Measurements from ENCODE around the gene NDFIP1. TPM values are rescaled to one million over a fixed set of nuclear protein-coding genes. Genes with fewer than 3 reads are reported as not detected.

The NDFIP1 gene
- total and polyA plus RNA-seq, 5 donors, result 51.6 to 74.5 (median 68.2) TPM

DNA sequence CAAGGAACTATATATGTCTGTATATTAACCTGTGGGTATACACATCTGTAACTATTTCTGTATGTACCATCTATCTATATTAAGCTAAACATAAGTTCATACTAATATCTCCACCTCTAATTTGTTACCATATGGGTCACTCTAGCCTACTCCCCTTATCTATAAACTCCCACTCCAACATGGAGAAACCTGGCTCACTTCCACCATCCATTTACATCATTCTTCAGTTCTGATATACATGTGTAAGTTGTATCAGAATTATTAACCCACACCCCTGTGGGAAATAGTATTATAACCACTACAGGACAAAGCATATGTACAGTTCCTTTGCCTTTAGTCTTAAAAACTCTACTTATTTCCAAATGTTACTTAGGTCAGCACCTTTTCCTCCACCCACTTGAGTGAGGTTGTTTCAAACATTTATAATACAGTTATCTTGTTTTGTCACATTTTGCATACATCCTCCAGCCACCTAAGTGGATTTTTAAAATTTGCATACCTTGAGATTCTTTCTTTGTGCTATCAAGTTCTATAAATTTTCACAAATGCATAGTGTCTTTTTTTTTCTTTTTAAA lies 10.6 kb downstream of the NDFIP1 start:
- Histone ChIP-seq H3K9me3 (ENCODE audit: control insufficient read depth, low read length) (no peaks in the 10 kb centered on the region), H3K4me3 (ENCODE audit: low read length) (no peak overlapping the region), H3K27me3 (ENCODE audit: control insufficient read depth, insufficient read depth) (no peaks in the 10 kb centered on the region), H3K27ac (ENCODE audit: low read length) (no peak overlapping the region), H3K4me1 (ENCODE audit: control insufficient read depth, insufficient read depth, low read length) (peaks cover 6% of the 10 kb centered on the region)
- DNase-seq (no peak), ATAC-seq (no peak)
- intact Hi-C loops (cut with DNase I), result no loop called here

DNA sequence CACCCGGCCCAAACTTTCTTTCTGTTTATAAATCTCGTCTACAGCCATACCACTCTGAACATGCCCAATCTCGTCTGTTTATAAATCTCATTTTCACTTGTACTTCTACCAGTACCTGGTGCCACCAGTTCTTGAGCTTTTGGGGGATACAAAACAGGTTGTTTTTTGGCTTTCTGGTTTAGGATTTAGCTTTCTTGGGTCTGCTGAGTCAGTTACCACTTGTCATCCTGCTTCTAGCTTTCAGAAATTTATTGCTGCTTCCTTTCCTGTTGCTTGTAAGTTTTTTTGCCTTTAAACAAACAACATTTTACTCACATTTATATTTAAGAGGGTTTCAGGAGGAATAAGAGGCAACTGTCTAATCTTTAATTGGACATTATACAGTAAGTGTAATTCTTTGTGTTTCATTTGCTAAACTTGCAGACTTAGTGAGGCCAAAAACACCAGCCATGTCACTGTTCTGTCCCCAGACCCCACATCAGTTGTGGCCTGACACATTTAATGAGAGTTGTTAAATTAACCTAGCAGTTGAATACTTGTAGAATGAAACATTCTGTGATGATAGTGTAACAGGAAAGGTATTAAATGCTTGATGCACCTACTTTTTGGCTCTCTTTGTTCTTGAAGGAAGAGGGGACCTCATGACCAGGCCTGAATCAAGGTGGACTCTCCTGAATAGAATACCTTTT lies 11.8 kb downstream of the NDFIP1 start:
- intact Hi-C loops (cut with DNase I), result no loop called here
- DNase-seq, result no peak

DNA sequence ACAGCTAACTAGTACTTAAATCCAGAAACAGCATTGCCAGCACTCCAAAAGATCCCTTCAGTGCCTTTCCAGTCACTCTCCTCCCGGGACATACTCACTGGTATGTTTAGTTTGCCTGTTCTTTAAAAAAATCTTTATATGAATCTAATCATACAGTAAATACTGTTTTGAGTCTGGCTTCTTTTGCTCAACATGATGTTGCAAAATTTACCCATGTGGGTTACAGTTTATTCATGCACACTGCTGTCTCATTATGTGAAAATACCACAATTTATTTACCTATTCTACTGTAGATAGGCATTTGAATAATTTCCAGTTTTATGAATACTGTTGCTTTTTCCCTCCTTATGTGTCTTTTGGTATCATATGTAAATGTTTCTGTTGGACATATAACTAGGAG lies 13.5 kb downstream of the NDFIP1 start:
- Histone ChIP-seq H3K27me3 (ENCODE audit: control insufficient read depth, insufficient read depth) (no peaks in the 10 kb centered on the region), H3K4me1 (ENCODE audit: control insufficient read depth, insufficient read depth, low read length) (peaks cover 6% of the 10 kb centered on the region), H3K9me3 (ENCODE audit: control insufficient read depth, low read length) (no peaks in the 10 kb centered on the region), H3K4me3 (ENCODE audit: low read length) (no peak overlapping the region), H3K27ac (ENCODE audit: low read length) (no peak overlapping the region)
- DNase-seq, result no peak
- WGBS, result 40% methylated on average over 1 of the region's 1 CpG
- intact Hi-C loops (cut with DNase I), result no loop called here
- ATAC-seq, result no peak

More for the DNA sequence above, 11.8 kb downstream of the NDFIP1 start:
- H3K27ac ChIP-seq (ENCODE audit: low read length), result no peak overlapping the region
- 79% methylated on average over 3 of the region's 3 CpGs for WGBS
- no peak for ATAC-seq
- H3K9me3 ChIP-seq (ENCODE audit: control insufficient read depth, low read length), result no peaks in the 10 kb centered on the region
- H3K4me1 ChIP-seq (ENCODE audit: control insufficient read depth, insufficient read depth, low read length), result peaks cover 6% of the 10 kb centered on the region
- no peak overlapping the region for H3K4me3 ChIP-seq (ENCODE audit: low read length)
- H3K27me3 ChIP-seq (ENCODE audit: control insufficient read depth, insufficient read depth), result no peaks in the 10 kb centered on the region

DNA sequence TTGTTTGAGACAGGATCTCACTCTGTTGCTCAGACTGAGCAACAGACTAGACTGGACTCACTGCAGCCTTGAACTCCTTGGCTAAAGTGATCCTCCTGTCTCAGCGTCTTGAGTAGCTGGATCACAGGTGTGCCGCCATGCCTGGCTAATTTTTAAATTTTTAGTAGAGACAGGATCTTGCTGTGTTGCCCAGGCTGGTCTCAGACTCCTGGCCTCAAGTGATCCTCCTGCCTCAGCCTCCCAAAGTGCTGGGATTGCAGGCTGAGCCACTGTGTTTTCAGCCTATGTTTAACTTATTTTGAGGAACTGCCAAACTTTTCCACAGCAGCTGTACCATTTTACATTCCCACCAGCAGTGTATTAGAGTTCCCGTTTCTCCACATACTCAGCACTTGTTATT lies 16.8 kb downstream of the NDFIP1 start:
- no peaks in the 10 kb centered on the region for H3K27me3 ChIP-seq (ENCODE audit: control insufficient read depth, insufficient read depth)
- H3K4me1 ChIP-seq (ENCODE audit: control insufficient read depth, insufficient read depth, low read length), result peaks cover 7% of the 10 kb centered on the region
- H3K9me3 ChIP-seq (ENCODE audit: control insufficient read depth, low read length), result no peaks in the 10 kb centered on the region
- H3K4me3 ChIP-seq (ENCODE audit: low read length), result no peak overlapping the region
- no peak for ATAC-seq
- H3K27ac ChIP-seq (ENCODE audit: low read length), result no peak overlapping the region
- no peak for DNase-seq
- intact Hi-C loops (cut with DNase I), result no loop called here
- 96% methylated on average over 3 of the region's 3 CpGs for WGBS

DNA sequence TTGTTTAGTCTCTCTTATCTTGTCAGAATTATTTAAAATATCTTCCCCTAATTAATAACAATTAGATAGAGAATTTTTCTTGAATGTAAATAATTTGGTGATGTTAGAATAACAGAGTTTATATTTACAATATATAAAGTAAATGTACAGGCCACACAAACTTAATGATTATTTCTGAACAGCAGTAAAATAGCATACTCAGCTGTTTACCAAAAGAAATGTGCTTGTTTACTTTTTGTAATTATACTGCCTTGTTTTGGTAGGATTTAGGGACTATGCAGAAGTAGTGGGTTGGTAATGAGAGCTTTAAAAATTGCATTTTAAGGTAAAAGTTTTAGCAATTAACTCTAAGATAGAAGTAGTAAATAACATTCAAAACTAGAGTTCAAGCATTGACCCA lies 17.4 kb downstream of the NDFIP1 start:
- Histone ChIP-seq H3K27me3 (ENCODE audit: control insufficient read depth, insufficient read depth) (no peaks in the 10 kb centered on the region), H3K9me3 (ENCODE audit: control insufficient read depth, low read length) (no peaks in the 10 kb centered on the region), H3K4me1 (ENCODE audit: control insufficient read depth, insufficient read depth, low read length) (peaks cover 6% of the 10 kb centered on the region), H3K4me3 (ENCODE audit: low read length) (no peak overlapping the region), H3K27ac (ENCODE audit: low read length) (no peak overlapping the region)
- intact Hi-C loops (cut with DNase I), result no loop called here
- no peak for DNase-seq
- ATAC-seq, result no peak

DNA sequence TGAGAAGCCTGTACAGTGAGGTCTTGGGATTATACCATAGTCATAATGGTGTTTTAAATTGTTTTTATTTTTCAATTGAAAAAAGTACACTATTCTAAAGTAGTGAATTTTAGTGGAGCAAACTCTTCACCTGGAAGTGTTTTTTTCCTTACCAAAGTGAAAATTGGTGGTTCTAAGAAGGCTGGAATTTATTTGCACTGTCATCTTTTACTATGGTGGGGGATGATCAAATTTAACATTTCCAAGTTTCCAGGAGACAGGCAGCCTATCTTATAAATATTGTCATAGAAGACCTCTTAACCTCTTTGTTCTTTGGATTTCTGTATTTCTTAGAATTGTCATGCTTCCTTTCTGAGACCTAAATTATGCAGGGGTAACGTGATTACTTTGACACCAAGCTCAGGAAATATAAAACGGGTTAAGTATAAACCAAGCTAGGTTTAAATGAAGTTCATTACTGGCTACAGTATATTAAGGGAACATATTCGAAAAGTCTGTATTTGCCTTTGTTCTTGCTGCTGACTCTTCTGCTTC lies 20.2 kb downstream of the NDFIP1 start:
- peaks cover 11% of the 10 kb centered on the region for H3K4me1 ChIP-seq (ENCODE audit: control insufficient read depth, insufficient read depth, low read length)
- H3K9me3 ChIP-seq (ENCODE audit: control insufficient read depth, low read length), result no peaks in the 10 kb centered on the region
- no peak for ATAC-seq
- intact Hi-C loops (cut with DNase I), result no loop called here
- H3K4me3 ChIP-seq (ENCODE audit: low read length), result no peak overlapping the region
- no peak overlapping the region for H3K27ac ChIP-seq (ENCODE audit: low read length)
- DNase-seq, result no peak
- no peaks in the 10 kb centered on the region for H3K27me3 ChIP-seq (ENCODE audit: control insufficient read depth, insufficient read depth)
- 53% methylated on average over 3 of the region's 3 CpGs for WGBS

DNA sequence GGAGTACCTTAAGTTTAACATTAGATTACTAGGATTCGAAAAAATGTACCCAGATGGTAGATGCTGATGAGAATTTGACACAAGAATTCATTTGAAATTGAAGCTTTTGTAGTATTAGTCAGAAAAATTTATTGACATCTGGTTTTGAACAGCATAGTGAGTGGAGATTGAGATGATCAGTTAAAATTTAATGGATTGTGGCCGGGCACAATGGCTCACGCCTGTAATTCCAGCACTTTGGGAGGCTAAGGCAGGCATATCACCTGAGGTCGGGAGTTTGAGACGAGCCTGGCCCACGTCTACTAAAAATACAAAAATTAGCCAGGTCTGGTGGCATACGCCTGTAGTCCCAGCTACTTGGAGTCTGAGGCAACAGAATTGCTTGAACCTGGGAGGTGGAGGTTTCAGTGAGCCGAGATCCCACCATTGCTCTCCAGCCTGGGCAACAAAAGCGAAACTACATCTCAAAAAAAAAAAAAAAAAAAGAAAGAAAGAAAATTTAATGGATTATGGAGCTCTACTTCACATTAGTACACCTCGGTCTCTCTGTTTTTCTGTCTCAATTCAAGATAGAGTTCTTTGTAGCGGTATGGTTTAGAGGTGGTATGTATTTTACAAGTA lies 21.0 kb downstream of the NDFIP1 start:
- ATAC-seq (no peak), DNase-seq (no peak)
- H3K27me3 ChIP-seq (ENCODE audit: control insufficient read depth, insufficient read depth), result no peaks in the 10 kb centered on the region
- intact Hi-C loops (cut with DNase I), result loop anchor here in 1 of 4 donors (10.0 kb wide), 1 partner anchor 125 kb away; no protein-coding TSS in a partner anchor
- WGBS, result 85% methylated on average over 11 of the region's 11 CpGs
- no peak overlapping the region for H3K4me3 ChIP-seq (ENCODE audit: low read length)
- H3K9me3 ChIP-seq (ENCODE audit: control insufficient read depth, low read length), result no peaks in the 10 kb centered on the region
- no peak overlapping the region for H3K27ac ChIP-seq (ENCODE audit: low read length)
- peaks cover 11% of the 10 kb centered on the region for H3K4me1 ChIP-seq (ENCODE audit: control insufficient read depth, insufficient read depth, low read length)

DNA sequence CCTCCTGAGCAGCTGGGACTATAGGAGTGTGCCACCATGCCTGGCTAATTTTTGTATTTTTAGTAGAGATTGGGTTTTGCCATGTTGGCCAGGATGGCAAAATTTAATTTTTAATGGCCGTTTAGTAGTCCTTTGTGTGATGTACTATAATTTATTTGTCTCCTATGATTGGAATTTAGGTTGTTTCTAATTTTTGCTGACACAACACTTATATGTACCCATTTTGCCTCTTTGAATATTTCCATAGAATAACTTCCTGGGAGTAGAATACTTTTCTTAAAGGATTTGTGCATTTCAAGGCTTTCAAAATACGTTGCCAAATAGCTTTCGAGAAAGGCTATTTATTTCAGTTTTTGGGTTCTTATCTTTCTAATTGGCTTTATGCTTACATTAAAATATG lies 22.8 kb downstream of the NDFIP1 start:
- H3K27ac ChIP-seq (ENCODE audit: low read length), result no peak overlapping the region
- WGBS, result 94% methylated on average over 3 of the region's 3 CpGs
- H3K4me1 ChIP-seq (ENCODE audit: control insufficient read depth, insufficient read depth, low read length), result peaks cover 11% of the 10 kb centered on the region
- DNase-seq (no peak), ATAC-seq (no peak)
- no peaks in the 10 kb centered on the region for H3K9me3 ChIP-seq (ENCODE audit: control insufficient read depth, low read length)
- H3K27me3 ChIP-seq (ENCODE audit: control insufficient read depth, insufficient read depth), result no peaks in the 10 kb centered on the region
- intact Hi-C loops (cut with DNase I), result loop anchor here in 1 of 4 donors (10.0 kb wide), 1 partner anchor 127 kb away; no protein-coding TSS in a partner anchor
- no peak overlapping the region for H3K4me3 ChIP-seq (ENCODE audit: low read length)

DNA sequence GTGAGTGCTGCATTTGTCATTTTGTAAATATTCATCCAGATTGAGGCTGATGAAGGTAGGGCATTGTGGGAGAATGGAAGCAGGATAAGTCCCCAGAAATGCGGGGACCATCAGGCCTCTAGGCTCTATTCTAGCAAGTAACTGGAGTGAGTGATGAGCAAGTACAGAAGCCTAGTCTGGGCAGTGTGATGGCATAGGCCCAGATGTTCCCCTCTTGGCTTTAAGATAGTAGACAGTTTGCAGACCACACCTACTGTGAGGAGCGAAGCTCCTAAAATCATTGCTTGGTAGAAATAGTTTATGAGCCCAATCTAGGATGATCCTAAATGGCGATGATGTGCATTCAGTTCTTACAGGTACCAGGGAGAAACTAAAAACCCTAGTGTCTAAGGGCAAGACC lies 24.3 kb downstream of the NDFIP1 start:
- DNase-seq (no peak), ATAC-seq (no peak)
- Histone ChIP-seq H3K4me1 (ENCODE audit: control insufficient read depth, insufficient read depth, low read length) (peaks cover 9% of the 10 kb centered on the region), H3K27ac (ENCODE audit: low read length) (no peak overlapping the region), H3K4me3 (ENCODE audit: low read length) (no peak overlapping the region), H3K27me3 (ENCODE audit: control insufficient read depth, insufficient read depth) (no peaks in the 10 kb centered on the region), H3K9me3 (ENCODE audit: control insufficient read depth, low read length) (no peaks in the 10 kb centered on the region)
- intact Hi-C loops (cut with DNase I), result loop anchor here in 1 of 4 donors (10.0 kb wide), 1 partner anchor 128 kb away; no protein-coding TSS in a partner anchor
- 97% methylated on average over 3 of the region's 3 CpGs for WGBS

DNA sequence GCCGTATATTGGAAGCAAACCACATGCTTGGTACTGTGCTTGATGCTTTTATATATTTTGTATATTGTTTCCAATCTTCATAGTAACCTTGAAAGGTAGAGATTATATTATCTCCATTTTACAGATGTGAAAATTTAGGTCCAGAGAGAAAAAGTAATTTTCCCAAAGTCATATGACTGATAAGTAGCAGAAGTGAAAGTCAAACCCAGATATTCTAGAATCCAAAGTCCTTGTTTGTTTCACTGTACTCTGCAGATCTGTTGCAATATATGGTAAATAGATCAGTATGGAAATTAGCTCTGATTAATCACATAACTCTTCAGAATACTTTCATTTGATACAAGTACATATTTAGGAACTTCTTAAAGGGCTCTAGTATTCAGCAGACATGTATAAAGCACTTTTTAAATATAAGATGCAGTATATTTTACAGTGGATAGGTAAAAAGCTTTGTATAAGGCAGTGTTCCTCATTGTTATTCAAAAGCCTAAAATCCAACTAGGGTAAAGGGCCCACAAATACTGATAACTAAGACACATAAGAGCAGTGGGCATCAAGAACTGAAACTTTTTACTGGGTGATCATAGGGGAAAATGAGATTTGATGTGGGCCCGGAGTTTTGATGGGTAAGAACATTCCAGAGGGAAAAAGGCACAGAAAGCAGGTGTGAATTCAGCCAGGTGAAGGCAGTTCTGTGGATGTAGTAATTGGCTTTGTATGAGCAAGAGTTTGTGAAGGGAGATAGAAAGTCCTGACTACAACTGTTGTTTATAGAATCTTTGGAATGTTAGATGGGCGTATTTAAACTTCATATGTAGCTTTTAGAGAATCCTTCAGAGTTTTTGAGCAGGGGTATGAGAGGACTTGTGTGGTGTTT lies 25.0 kb downstream of the NDFIP1 start:
- WGBS, result 82% methylated on average over 3 of the region's 3 CpGs
- H3K4me3 ChIP-seq (ENCODE audit: low read length), result no peak overlapping the region
- H3K4me1 ChIP-seq (ENCODE audit: control insufficient read depth, insufficient read depth, low read length), result peaks cover 6% of the 10 kb centered on the region
- H3K27me3 ChIP-seq (ENCODE audit: control insufficient read depth, insufficient read depth), result no peaks in the 10 kb centered on the region
- intact Hi-C loops (cut with DNase I), result loop anchor here in 1 of 4 donors (10.0 kb wide), 1 partner anchor 129 kb away; no protein-coding TSS in a partner anchor
- H3K27ac ChIP-seq (ENCODE audit: low read length), result no peak overlapping the region
- no peak for ATAC-seq
- no peaks in the 10 kb centered on the region for H3K9me3 ChIP-seq (ENCODE audit: control insufficient read depth, low read length)
- DNase-seq, result no peak
